HepG2 (cell line): ENCODE measurements around the gene MOG. TPM values are rescaled to one million over a fixed set of nuclear protein-coding genes. Genes with fewer than 3 reads are reported as not detected.

Experiments
- HOXA5 ChIP-seq: sonication (generic); formaldehyde crosslinking; IDR thresholded peaks from 2 replicates; pipeline ENCODE4 v1.4.0; 2020; ENCODE audit warnings: missing genetic modification reagents
- PRDM10 ChIP-seq: sonication (generic); formaldehyde crosslinking; IDR thresholded peaks from 2 replicates; pipeline ENCODE4 v1.4.0; 2020; ENCODE audit warnings: low read depth, missing genetic modification reagents
- RFX5 ChIP-seq: IDR thresholded peaks from 2 replicates; pipeline ENCODE4 v1.6.1; 2011; ENCODE audit warnings: low read depth, low read length, improper control_type of control experiment
- SMARCC2 ChIP-seq: fragments of 450-650 bp; IDR thresholded peaks from 2 replicates; pipeline ENCODE4 v1.6.1; 2017; ENCODE audit warnings: antibody characterized with exemption, mild to moderate bottlenecking
- U2AF1 ChIP-seq: fragments of 200-400 bp; formaldehyde crosslinking; optimal IDR thresholded peaks from 2 replicates; pipeline ENCODE3; 2017; ENCODE audit warnings: mild to moderate bottlenecking, low read depth, low read length
- ZBTB40 ChIP-seq, 2 experiments: fragments of 450-650 bp in 1 of 2; sonication (generic) in 1 of 2; formaldehyde crosslinking in 1 of 2; IDR thresholded peaks; 2 replicates each; pipeline versions ENCODE4 v1.6.1 to v1.8.0; 2016 to 2022; ENCODE audit warnings: antibody characterized with exemption in 1 of 2, mild to moderate bottlenecking in 1 of 2, missing genetic modification reagents in 1 of 2
- ZFAT ChIP-seq: sonication (generic); formaldehyde crosslinking; conservative IDR thresholded peaks from 2 replicates; pipeline ENCODE4 v1.8.1; 2023; ENCODE audit warnings: missing genetic modification reagents, inconsistent platforms
- ZNF33A ChIP-seq: sonication (generic); formaldehyde crosslinking; IDR thresholded peaks from 2 replicates; pipeline ENCODE4 v1.5.1; 2020; ENCODE audit warnings: missing genetic modification reagents, mild to moderate bottlenecking, moderate library complexity, borderline replicate concordance
- ZNF574 ChIP-seq: sonication (generic); formaldehyde crosslinking; IDR thresholded peaks from 2 replicates; pipeline ENCODE4 v1.4.0; 2020; ENCODE audit warnings: missing genetic modification reagents
- polyA plus RNA-seq, 8 experiments: library from polyadenylated mRNA; depleted of rRNA in 3 of 8; stranded (reverse) in 7 of 8; unstranded in 1 of 8; fragments of >200 nt; fragmentation: Illumina TruSeq in 4 of 8; extraction: Trizol in 4 of 8; gene quantifications; 2 replicates each; pipeline versions ENCODE4 v1.2.1 to v1.2.3, GENCODE V29; 2011 to 2016; ENCODE audit warnings: low read depth in 4 of 8, missing spikeins in 1 of 8, mixed read lengths in 1 of 8; ENCODE audit not compliant: insufficient read depth in 1 of 8
- total RNA-seq, 5 experiments: library from RNA; depleted of rRNA; stranded (reverse); fragments of >200 nt; fragmentation: Illumina TruSeq; extraction: Trizol; gene quantifications; 2 replicates each; pipeline ENCODE4 v1.2.3, GENCODE V29; 2016; ENCODE audit warnings: low read depth in 1 of 5

The MOG gene
- total and polyA plus RNA-seq, 2 of the 13 experiments (the other 11 are each of a cell fraction or from before 2014, with no cell fraction given) = not detected

DNA sequence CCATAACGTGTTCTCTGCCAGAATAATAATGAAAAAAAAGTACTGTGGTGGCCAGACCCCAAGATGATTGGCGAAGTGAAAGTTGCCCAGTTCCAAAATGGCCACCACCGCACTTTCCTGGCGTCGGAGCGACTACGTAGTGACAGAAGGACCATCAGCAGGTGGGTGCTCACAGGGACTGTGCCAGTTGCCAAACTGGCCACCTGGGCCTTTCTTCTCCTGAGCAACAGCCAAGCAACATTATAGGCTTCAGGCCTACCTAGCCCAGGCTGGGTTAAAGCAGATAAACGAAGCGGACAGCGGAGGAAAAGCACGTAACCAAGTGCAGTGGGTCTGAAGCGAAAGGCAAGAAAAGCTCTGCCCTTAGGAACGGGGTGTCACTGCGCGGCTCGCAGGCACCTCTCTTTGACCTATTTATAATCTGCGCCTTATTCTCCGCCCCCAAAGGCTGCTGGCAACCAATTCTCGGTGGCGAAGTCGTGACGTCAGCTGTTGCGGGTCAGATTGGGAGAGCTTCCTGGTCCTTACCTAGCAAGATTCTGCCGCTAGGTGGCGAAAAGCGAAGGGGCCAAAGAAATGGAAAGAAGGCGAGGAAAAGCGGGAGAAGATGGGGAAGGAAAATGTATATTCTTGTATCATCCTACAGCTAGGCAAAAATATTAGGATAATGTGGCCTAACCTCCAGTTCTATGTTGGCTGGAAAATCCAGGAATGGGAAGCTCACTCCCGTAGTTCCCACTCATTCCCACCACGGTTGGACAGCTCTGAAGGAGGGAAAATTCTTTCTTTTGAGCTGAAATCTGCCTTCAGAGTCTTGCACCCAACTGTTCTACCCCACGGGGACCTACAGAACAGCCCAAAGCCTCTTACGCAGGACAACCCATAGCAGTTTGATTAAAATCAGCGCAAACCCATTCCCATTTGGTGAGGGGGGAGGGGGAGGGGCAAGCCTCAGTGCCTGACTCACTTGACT, 6.9 kb upstream of the MOG start (continued):
- TF ChIP-seq SMARCC2 (no peak), ZNF574 (CRISPR knock-in tag) (peak; percentile 61; the same call in 1 of the 2 replicates), ZNF33A (CRISPR knock-in tag) (no peak), U2AF1 (no peak), HOXA5 (0 out of 2 replicates have a peak, but pooled peaks have one; percentile 53), PRDM10 (CRISPR knock-in tag) (no peak), ZFAT (CRISPR knock-in tag) (no peak), RFX5 (peak; percentile 100), ZBTB40 (IDR thresholded peaks at IDR 0.05) (no peak), ZBTB40 (CRISPR knock-in tag; IDR thresholded peaks at IDR 0.05) (no peak)
